BE2C (cell line): Measurements from ENCODE around the gene SPINT2.
"Not testable (repeated sequence)": the region's sequence is repeated elsewhere in the genome, so short reads cannot be mapped to it uniquely, and the experiment has no call there.

Experiments
- DNase-seq: peaks from one replicate; pipeline ENCODE4 v3.0.0-alpha.2; 2020
- H3K27me3 ChIP-seq: fragments of 250-450 bp; sonication (Bioruptor Pico); 2 replicates; pipeline ENCODE4 v1.5.1; 2020; ENCODE audit warnings: mild to moderate bottlenecking
- H3K36me3 ChIP-seq: fragments of 250-450 bp; sonication (Bioruptor Pico); 2 replicates; pipeline ENCODE4 v1.5.1; 2020; ENCODE audit warnings: mild to moderate bottlenecking
- H3K4me1 ChIP-seq: fragments of 250-450 bp; sonication (Bioruptor Pico); 2 replicates; pipeline ENCODE4 v1.5.1; 2020
- H3K4me3 ChIP-seq: 2 replicates; pipeline ENCODE4 v1.5.1; 2011; ENCODE audit warnings: low read depth, low read length
- H3K9me3 ChIP-seq: fragments of 250-450 bp; sonication (Bioruptor Pico); 2 replicates; pipeline ENCODE4 v1.5.1; 2020
- TF ChIP-seq, protein P1 (sequence below): IDR thresholded peaks from 2 replicates; pipeline ENCODE4 v1.5.1; 2012; ENCODE audit warnings: mild to moderate bottlenecking, low read depth, low read length

SPINT2 gene

DNA sequence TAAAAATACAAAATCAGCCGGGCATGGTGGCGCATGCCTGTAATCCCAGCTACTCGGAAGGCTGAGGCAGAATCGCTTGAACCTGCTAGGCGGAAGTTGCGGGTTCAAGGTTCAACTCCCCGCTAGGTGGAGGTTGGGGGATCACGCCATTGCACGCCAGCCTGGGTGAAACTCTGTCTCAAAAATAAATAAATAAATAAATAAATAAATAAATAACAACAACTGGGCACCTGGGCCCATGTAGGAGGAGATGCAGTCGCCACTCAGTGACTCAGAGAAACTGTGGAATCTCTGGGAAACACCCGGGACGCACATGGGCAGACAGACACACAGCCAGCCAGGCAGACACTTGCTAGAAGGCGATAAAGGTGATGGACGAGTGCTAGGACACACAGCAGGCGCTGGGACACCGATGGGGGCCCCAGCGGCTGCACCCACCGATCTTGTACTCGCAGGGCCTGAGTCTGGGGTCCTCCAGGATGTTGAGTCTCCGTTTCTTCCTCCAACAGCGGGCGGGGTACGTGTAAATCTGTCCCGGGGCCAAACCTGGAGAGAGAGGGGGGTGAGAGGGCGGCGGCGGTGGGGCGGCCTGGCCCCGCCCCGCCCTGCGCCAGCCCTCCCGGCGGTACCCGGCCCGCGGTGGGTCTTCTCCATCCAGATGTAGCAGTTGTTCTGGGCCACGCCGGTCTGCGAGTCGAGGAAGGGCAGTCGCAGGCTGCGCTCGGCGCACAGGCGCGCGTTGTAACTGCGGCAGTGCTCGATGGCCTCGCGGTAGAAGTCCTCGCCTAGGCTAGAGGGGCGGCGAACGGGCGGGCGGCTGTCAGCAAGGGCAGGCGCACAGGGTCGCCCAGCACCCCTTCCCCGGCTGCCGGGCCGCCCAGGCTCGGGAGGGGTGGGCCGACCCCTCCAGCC lies 42.2 kb upstream of the SPINT2 start:
- TF ChIP-seq, protein P1, sequence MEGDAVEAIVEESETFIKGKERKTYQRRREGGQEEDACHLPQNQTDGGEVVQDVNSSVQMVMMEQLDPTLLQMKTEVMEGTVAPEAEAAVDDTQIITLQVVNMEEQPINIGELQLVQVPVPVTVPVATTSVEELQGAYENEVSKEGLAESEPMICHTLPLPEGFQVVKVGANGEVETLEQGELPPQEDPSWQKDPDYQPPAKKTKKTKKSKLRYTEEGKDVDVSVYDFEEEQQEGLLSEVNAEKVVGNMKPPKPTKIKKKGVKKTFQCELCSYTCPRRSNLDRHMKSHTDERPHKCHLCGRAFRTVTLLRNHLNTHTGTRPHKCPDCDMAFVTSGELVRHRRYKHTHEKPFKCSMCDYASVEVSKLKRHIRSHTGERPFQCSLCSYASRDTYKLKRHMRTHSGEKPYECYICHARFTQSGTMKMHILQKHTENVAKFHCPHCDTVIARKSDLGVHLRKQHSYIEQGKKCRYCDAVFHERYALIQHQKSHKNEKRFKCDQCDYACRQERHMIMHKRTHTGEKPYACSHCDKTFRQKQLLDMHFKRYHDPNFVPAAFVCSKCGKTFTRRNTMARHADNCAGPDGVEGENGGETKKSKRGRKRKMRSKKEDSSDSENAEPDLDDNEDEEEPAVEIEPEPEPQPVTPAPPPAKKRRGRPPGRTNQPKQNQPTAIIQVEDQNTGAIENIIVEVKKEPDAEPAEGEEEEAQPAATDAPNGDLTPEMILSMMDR: no peak
- H3K36me3 ChIP-seq: peaks cover 26% of the 10 kb centered on the region
- H3K4me3 ChIP-seq: no peak overlapping the region

DNA sequence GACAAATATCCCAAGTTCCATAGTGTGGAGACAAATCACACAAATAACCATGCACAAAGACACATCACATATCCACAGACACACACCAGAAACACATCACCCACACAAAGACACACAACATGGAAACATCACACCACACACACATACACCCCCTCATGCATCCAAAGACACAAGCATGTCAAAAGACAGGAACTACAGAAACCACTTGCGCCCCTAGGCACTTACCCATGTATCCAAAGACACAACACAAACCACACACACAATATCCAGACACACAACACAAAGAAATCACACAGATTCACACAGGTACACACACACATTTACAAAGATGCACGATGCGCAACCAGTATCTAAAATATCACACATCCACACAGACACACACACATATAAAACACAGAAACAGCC lies 41.3 kb upstream of the SPINT2 start:
- Histone ChIP-seq H3K9me3 (no peaks in the 10 kb centered on the region), H3K4me3 (peak overlapping the region; percentile 68; the same call in 1 of the 2 replicates), H3K36me3 (peaks cover 19% of the 10 kb centered on the region), H3K4me1 (peaks cover 3% of the 10 kb centered on the region; the same call in 1 of the 2 replicates), H3K27me3 (no peaks in the 10 kb centered on the region)
- TF ChIP-seq, protein P1: no peak
- no peak for DNase-seq

More for the DNA sequence above, 42.2 kb upstream of the SPINT2 start:
- Histone ChIP-seq H3K9me3 (no peaks in the 10 kb centered on the region), H3K27me3 (no peaks in the 10 kb centered on the region), H3K4me1 (no peaks in the 10 kb centered on the region; the same call in 1 of the 2 replicates)
- no peak for DNase-seq

DNA sequence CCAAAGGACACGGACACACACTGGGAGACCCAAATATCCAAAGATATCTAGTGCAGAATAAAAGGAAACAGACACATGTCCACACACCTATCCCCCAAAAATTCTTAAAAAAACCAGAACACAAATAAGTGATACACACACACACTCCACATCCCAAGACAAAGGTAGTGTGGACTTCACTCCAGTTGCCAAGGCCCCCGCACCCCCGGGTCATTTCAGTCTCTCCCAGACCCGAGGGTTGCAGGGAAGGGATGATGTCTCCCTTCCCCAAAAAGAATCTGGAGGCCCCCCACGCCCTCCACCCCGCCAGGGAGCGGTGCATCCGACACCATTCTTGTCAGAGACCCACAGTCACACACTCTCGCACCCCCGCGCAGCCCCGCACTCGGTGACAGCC lies 40.8 kb upstream of the SPINT2 start:
- TF ChIP-seq, protein P1: no peak
- H3K4me3 ChIP-seq: peak overlapping the region; percentile 68
- no peaks in the 10 kb centered on the region for H3K27me3 ChIP-seq
- H3K9me3 ChIP-seq: no peaks in the 10 kb centered on the region
- H3K4me1 ChIP-seq: peaks cover 3% of the 10 kb centered on the region; the same call in 1 of the 2 replicates
- H3K36me3 ChIP-seq: peaks cover 14% of the 10 kb centered on the region
- DNase-seq: no peak

DNA sequence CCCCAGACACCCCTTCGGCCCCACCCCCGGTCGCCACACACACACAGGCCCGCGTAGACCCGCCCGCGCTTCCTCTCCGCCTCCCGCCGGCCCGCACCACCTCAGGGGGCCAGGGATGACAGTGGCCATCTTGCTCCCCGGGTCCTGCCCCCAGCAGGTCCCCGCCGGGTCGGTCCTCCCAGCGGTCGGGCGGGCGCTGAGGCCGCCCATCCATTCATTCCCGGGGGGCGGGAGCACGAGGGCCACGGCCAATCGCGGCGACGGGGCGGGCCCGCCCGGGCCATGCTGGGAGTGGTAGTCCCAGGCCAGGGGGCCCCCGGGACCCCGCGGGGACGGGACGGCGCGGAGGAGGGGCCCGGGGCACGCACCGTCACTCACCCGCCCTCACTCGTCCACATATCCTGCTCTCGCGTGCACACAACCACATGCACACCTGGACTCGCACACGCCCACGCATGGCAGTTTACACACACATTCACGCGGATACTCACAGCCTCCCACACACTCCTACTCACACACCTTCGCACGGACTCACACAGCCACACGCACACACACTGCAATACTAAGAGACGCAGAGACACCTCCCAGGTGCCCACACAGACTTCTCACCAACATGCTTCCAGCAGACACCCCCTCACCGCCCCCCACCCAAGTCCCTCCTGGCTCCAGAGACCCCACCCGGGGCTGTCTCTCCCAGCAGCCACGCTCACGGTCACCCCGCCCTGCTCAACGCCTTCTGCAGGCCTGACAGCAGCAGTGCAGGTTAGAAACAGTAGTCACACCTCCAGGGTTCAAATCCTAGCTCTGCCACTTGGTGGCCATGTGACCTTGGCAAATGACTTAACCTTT lies 40.1 kb upstream of the SPINT2 start, which contains the start of gene DPF1:
Gene DPF1, minus strand, starts transcription at position 209 of the 849 bp plus-strand sequence. Its CDS starts 80 bp downstream, at position 129.
- TF ChIP-seq, protein P1: peak; percentile 17; the same call in 1 of the 2 replicates
- peak; percentile 95 for DNase-seq

DNA sequence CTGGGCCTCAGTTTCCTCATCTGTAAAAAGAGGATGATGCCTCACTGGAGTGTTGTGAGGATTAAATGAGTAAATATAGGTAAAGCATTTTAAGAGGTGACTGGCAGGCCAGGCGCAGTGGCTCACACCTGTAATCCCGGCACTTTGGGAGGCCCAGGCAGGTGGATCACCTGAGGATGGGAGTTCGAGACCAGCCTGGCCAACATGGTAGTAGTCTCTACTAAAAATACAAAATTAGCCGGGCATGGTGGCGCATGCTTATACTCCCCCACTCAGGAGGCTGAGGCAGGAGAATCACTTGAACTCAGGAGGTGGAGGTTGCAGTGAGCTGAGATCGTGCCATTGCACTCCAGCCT lies 39.5 kb upstream of the SPINT2 start:
- H3K9me3 ChIP-seq, H3K27me3 ChIP-seq, H3K4me3 ChIP-seq, H3K36me3 ChIP-seq, H3K4me1 ChIP-seq, DNase-seq: not testable (repeated sequence)

More for the DNA sequence above, 40.1 kb upstream of the SPINT2 start, which contains the start of gene DPF1:
- peaks cover 8% of the 10 kb centered on the region; the same call in 1 of the 2 replicates for H3K36me3 ChIP-seq
- peak within 1 kb of the TSS; percentile 68 for H3K4me3 ChIP-seq
- no peaks in the 10 kb centered on the region for H3K9me3 ChIP-seq
- H3K27me3 ChIP-seq: no peaks in the 10 kb centered on the region
- H3K4me1 ChIP-seq: peaks cover 3% of the 10 kb centered on the region; the same call in 1 of the 2 replicates

DNA sequence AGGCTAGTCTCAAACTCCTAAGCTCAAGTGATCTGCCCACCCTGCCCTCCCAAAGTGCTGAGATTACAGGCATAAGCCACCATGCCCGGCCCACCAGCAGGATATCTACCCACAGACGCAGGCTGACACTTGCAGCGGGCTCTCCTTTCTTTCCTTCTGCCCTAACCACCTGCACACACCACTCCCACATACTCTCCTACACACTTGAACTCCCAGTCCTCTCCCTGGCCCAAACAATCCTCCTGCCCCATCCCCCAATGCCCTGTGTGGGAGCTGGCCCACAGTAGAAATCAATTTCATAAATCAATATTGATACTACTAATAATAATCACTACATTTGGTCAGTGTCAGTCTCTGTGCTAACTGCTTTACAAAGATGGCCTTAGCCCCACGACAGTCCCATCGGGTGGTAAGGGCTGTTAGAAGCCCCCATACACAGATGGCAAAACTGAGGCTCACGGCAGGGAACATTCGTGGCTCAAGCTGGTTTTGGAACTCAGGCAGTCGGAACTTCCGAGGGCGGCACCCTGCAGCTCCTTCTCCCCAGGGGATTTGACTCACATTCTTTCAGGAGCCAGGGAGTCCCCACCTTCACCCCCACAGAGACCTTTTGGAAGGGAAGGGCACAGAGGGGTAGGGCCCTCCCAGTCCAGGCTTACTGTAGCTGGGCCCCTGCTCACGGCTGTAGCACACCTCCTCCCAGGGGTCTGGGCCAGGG lies 36.9 kb upstream of the SPINT2 start:
- Histone ChIP-seq H3K27me3 (no peaks in the 10 kb centered on the region), H3K36me3 (no peaks in the 10 kb centered on the region), H3K4me1 (peaks cover 3% of the 10 kb centered on the region; the same call in 1 of the 2 replicates), H3K4me3 (peak overlapping the region; percentile 19), H3K9me3 (no peaks in the 10 kb centered on the region)
- DNase-seq: no peak
- TF ChIP-seq, protein P1: no peak
